Measurements from ENCODE around the gene GRM4. TPM values are rescaled to one million over a fixed set of nuclear protein-coding genes. Genes with fewer than 3 reads are reported as not detected.

GRM4 gene
- total and polyA plus RNA-seq, 9 of the 15 experiments (the other 6 are each of a cell fraction or from before 2014, with no cell fraction given) = 0.18 TPM; not detected in 8

DNA sequence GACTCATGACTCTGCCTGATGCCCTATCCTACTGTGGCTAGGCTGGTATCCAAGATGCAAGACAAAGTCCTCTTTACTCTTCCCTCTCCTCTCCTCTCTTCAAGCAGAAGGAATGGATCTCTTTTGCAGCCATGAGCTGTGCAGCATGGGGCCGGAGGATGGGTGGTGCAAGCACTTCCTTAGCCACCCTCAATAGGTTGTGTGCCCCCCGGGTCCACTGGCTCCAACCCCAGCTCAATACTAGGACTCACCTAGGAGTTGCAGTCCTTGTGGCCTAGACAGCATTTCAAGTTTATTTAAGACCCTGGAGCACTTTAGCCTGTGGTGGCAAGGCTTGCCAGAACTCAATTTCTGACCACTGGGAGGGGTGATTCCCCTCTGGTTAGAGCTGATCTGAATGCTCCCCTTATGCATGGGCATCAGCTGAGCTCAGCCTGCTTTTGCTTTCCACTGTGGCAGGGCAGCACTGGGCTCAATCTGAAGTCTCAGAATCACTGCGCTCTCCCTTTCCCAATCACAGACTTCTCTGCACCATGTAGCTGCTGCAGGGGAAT, 29.0 kb upstream of the GRM4 start:
- WGBS (ENCODE audit: insufficient coverage, low coverage, missing lambda C conversion rate) = 21% methylated on average over 3 of the region's 3 CpGs
- Histone ChIP-seq H4K20me1 (replicated peaks; ENCODE audit: control insufficient read depth, insufficient read depth, low read length) (no peaks in the 10 kb centered on the region), H3K79me2 (ENCODE audit: control insufficient read depth, insufficient read depth, low read length) (no peaks in the 10 kb centered on the region), H3K27me3 (ENCODE audit: control insufficient read depth in 2 of 2, insufficient read depth in 2 of 2, low read length in 2 of 2) (0 out of 5 replicates have a peak, but pooled peaks cover 0 to 11% of the 10 kb centered on the region in 2 experiments), H3K27ac (ENCODE audit: extremely low read depth, low read depth, low read length) (no peak overlapping the region), H3K4me3 (no peak overlapping the region), H2AFZ (ENCODE audit: low read depth, low read length) (no peak overlapping the region), H3K9me1 (ENCODE audit: control insufficient read depth, insufficient read depth, low read length) (no peaks in the 10 kb centered on the region), H3K9me3 (replicated peaks; ENCODE audit: control insufficient read depth, insufficient read depth, low read depth, low read length) (peaks cover 8% of the 10 kb centered on the region), H3K36me3 (ENCODE audit: control insufficient read depth, insufficient read depth, low read length) (no peaks in the 10 kb centered on the region), H3K4me2 (ENCODE audit: insufficient read depth, low read length) (no peak overlapping the region), H3K4me1 (replicated peaks in 1 of 2; ENCODE audit: control insufficient read depth in 2 of 2, insufficient read depth in 2 of 2, low read length in 2 of 2) (peaks cover 0 to 17% of the 10 kb centered on the region in 2 experiments; a peak in 2 of 5 replicates), H3K9ac (ENCODE audit: insufficient read depth in 1 of 2, low read depth in 2 of 2, low read length in 2 of 2) (no peak overlapping the region; a peak in 1 of 4 replicates)
- in situ Hi-C loops (cut with MboI) (loop anchor here (10.0 kb wide), 1 partner anchor 960 kb away; no protein-coding TSS in a partner anchor), intact Hi-C loops (cut with micrococcal nuclease) (no loop called here)
- ATAC-seq = no peak
- ChIA-PET CTCF (ENCODE audit: low intra/inter-chr PET ratio) (no interaction called here), POLR2A (interaction anchor here (0.5 to 1.2 kb wide), 4 partner anchors 9 to 1552 kb away, joined by 3 to 5 read pairs (median 4); no protein-coding TSS in a partner anchor)
- DNase-seq (ENCODE audit: extremely low read depth in 1 of 4, low spot score in 3 of 4) = no peak
- FAIRE-seq = no peak
- no TSS peak for BruUV-seq (replicated peaks)
- TF ChIP-seq CLOCK (CRISPR knock-in tag; IDR thresholded peaks at IDR 0.05; ENCODE audit: borderline replicate concordance) (no peak), MAZ (CRISPR knock-in tag; conservative IDR thresholded peaks at IDR 0.05 in 1 of 2, IDR thresholded peaks at IDR 0.05 in 1 of 2) (no peak), PYGO2 (tag; IDR thresholded peaks at IDR 0.05) (no peak), RBM17 (IDR thresholded peaks at IDR 0.05; ENCODE audit: borderline replicate concordance, low read depth, low read length) (no peak), ZNF696 (CRISPR knock-in tag; conservative IDR thresholded peaks at IDR 0.05) (no peak), CBX8 (IDR thresholded peaks at IDR 0.05; ENCODE audit: borderline replicate concordance, extremely low read depth, low read depth, low read length, poor library complexity, severe bottlenecking) (no peak), NFIC (IDR thresholded peaks at IDR 0.05) (no peak), FOXM1 (IDR thresholded peaks at IDR 0.05; ENCODE audit: low read depth) (no peak), FOXM1 (CRISPR knock-in tag; IDR thresholded peaks at IDR 0.05; ENCODE audit: low read depth) (no peak), EWSR1 (IDR thresholded peaks at IDR 0.05; ENCODE audit: borderline replicate concordance, low read depth, partially characterized antibody) (no peak), THRB (CRISPR knock-in tag; conservative IDR thresholded peaks at IDR 0.05) (no peak)
- TF ChIP-seq, protein P1, sequence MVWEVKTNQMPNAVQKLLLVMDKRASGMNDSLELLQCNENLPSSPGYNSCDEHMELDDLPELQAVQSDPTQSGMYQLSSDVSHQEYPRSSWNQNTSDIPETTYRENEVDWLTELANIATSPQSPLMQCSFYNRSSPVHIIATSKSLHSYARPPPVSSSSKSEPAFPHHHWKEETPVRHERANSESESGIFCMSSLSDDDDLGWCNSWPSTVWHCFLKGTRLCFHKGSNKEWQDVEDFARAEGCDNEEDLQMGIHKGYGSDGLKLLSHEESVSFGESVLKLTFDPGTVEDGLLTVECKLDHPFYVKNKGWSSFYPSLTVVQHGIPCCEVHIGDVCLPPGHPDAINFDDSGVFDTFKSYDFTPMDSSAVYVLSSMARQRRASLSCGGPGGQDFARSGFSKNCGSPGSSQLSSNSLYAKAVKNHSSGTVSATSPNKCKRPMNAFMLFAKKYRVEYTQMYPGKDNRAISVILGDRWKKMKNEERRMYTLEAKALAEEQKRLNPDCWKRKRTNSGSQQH (CRISPR knock-in tag; IDR thresholded peaks at IDR 0.05) = no peak
- TF ChIP-seq, protein P2, sequence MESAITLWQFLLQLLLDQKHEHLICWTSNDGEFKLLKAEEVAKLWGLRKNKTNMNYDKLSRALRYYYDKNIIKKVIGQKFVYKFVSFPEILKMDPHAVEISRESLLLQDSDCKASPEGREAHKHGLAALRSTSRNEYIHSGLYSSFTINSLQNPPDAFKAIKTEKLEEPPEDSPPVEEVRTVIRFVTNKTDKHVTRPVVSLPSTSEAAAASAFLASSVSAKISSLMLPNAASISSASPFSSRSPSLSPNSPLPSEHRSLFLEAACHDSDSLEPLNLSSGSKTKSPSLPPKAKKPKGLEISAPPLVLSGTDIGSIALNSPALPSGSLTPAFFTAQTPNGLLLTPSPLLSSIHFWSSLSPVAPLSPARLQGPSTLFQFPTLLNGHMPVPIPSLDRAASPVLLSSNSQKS (CRISPR knock-in tag; IDR thresholded peaks at IDR 0.05) = no peak
